Tibial artery (tissue), 4 donors: ENCODE data around the gene CISH.

Experiments used
- DNase-seq, 2 donors: peaks; one replicate each; pipeline ENCODE4 v3.0.0-alpha.2; 2019
- H3K27ac ChIP-seq, 2 donors: fragments of 200-600 bp; sonication (generic) in 1 of 2; 1 replicate in 1 of 2; 2 replicates in 1 of 2; pipeline ENCODE4 v1.5.1; 2018 to 2019; ENCODE audit warnings: mild to moderate bottlenecking in 1 of 2
- H3K27me3 ChIP-seq, 2 donors: fragments of 200-600 bp; sonication (generic) in 1 of 2; one replicate each; pipeline versions ENCODE4 v1.5.1 to v1.6.0; 2016 to 2019
- H3K36me3 ChIP-seq, 3 donors: fragments of 200-600 bp; sonication (generic) in 2 of 3; one replicate each; pipeline ENCODE4 v1.5.1; 2016 to 2019; ENCODE audit warnings: mild to moderate bottlenecking in 2 of 3
- H3K4me1 ChIP-seq, 4 donors: fragments of 200-600 bp; sonication (generic) in 2 of 4; 1 replicate in 3 of 4; 2 replicates in 1 of 4; pipeline ENCODE4 v1.5.1; 2016 to 2019
- H3K4me3 ChIP-seq, 2 donors: fragments of 200-600 bp; sonication (generic) in 1 of 2; 1 replicate in 1 of 2; 2 replicates in 1 of 2; pipeline ENCODE4 v1.5.1; 2018 to 2019; ENCODE audit warnings: mild to moderate bottlenecking in 2 of 2
- H3K9me3 ChIP-seq, 3 donors: fragments of 200-600 bp; sonication (generic) in 1 of 3; one replicate each; pipeline ENCODE4 v1.5.1; 2016 to 2019
- intact Hi-C: fragments of 100-400 bp; cut with DNase I; formaldehyde crosslinking; loops from one replicate; pipeline ENCODE4 v1.15.0; 2023; ENCODE audit warnings: low total_unique reads
- TF ChIP-seq, protein P1 (sequence below), 2 experiments: fragments of 200-600 bp in 1 of 2; fragments of 450-650 bp in 1 of 2; IDR thresholded peaks; one replicate each; pipeline ENCODE4 v1.5.1; 2017 to 2019; ENCODE audit warnings: antibody characterized with exemption in 2 of 2, mild to moderate bottlenecking in 1 of 2, moderate library complexity in 1 of 2

CISH gene

DNA sequence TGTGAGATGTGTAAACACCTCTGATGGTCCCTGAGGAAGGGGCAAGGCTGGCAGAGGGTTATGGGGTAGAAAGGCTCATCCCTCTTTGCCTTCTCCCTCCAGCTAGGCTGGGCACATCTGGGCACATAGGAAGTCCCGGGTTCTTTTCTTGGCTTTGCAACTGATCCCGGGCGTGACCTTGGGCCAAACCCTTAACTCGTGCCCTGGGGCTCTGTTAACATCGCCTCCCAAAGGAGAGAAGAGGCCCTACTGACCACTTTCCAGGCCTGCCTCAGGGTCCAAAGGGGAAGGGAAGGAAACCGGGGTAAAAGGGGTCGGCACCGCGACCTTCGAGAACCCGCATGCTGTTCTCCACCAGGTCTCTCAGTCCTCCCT, 44.6 kb downstream of the CISH start:
- TF ChIP-seq, protein P1, sequence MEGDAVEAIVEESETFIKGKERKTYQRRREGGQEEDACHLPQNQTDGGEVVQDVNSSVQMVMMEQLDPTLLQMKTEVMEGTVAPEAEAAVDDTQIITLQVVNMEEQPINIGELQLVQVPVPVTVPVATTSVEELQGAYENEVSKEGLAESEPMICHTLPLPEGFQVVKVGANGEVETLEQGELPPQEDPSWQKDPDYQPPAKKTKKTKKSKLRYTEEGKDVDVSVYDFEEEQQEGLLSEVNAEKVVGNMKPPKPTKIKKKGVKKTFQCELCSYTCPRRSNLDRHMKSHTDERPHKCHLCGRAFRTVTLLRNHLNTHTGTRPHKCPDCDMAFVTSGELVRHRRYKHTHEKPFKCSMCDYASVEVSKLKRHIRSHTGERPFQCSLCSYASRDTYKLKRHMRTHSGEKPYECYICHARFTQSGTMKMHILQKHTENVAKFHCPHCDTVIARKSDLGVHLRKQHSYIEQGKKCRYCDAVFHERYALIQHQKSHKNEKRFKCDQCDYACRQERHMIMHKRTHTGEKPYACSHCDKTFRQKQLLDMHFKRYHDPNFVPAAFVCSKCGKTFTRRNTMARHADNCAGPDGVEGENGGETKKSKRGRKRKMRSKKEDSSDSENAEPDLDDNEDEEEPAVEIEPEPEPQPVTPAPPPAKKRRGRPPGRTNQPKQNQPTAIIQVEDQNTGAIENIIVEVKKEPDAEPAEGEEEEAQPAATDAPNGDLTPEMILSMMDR (IDR thresholded peaks at IDR 0.05), result no peak
- Histone ChIP-seq H3K4me3 (peak overlapping the region; percentile 67 to 68), H3K9me3 (no peaks in the 10 kb centered on the region), H3K36me3 (peaks cover 0 to 11% (median 0%) of the 10 kb centered on the region in 3 donors), H3K27ac (peak overlapping the region; percentile 78 to 79), H3K27me3 (no peaks in the 10 kb centered on the region), H3K4me1 (peaks cover 0 to 28% (median 22%) of the 10 kb centered on the region in 4 donors)
- intact Hi-C loops, result no loop called here
- no peak for DNase-seq

DNA sequence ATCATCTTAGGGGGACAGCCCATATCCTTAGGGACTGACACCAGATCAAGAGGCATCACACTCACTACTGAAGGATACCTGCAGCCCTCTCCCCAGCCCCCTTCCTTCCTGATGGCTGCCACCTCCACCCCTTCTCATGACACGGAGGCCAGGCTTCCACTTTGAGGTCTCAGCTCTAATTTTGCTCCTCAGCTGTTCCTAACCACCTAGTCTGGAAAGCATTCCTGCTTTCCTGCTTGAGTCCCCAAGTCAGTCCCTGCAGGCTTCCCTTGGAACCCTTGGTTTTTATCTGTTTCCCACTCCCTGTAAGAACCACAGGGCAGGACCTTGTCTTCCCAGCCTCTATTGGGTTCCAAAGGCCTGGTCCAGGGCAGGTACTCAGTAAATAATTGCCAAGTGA, 47.3 kb downstream of the CISH start:
- no peak overlapping the region for H3K27ac ChIP-seq
- no peak overlapping the region for H3K4me3 ChIP-seq
- TF ChIP-seq, protein P1 (IDR thresholded peaks at IDR 0.05), result no peak
- intact Hi-C loops, result no loop called here
- no peak for DNase-seq
- no peaks in the 10 kb centered on the region for H3K9me3 ChIP-seq
- H3K27me3 ChIP-seq, result no peaks in the 10 kb centered on the region
- peaks cover 0 to 24% (median 10%) of the 10 kb centered on the region in 3 donors for H3K36me3 ChIP-seq
- peaks cover 0 to 18% (median 13%) of the 10 kb centered on the region in 4 donors for H3K4me1 ChIP-seq

DNA sequence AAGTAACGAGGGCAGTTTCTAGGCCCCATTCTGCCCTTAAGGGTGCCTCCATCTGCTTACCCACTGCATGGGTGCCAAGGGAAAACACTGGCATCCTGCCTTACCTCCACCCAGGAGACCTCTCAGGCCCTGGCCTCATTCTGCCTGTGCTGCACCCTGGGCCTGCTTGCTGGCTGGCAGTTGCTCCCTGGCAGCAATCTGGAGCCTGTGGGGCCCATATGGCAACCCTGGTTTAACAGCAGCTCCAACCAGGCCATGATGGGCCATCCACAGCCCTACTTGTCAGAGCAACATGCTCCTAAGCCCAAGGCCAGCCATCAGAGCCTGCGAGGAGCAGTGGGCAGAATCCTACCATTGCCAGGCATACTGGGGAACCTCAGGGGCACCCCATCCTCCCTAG, 47.7 kb downstream of the CISH start:
- no peaks in the 10 kb centered on the region for H3K9me3 ChIP-seq
- no peak for DNase-seq
- H3K4me1 ChIP-seq, result peaks cover 0 to 18% (median 13%) of the 10 kb centered on the region in 4 donors
- H3K4me3 ChIP-seq, result no peak overlapping the region
- no peaks in the 10 kb centered on the region for H3K27me3 ChIP-seq
- H3K36me3 ChIP-seq, result peaks cover 0 to 25% (median 10%) of the 10 kb centered on the region in 3 donors
- TF ChIP-seq, protein P1 (IDR thresholded peaks at IDR 0.05), result no peak
- intact Hi-C loops, result no loop called here
- no peak overlapping the region for H3K27ac ChIP-seq

DNA sequence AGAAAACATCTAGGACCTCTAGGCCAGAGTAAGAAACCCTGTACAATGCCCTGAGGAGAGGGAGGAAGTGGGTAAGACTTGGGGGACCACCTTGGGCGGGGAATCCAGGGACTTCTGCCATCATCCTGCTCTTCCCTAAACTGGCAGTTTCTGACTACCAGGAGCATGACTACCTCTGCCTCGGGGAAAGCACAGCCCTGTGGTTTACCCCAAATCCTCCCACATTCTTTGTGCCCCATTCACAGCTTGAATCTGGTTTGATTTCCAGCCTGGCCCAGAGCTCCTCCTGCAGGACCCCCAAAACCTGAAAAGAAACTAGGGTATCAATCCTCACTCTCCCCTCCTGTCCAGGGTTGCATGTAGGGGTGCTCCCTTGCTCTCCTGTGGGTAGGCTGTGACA, 48.7 kb downstream of the CISH start:
- DNase-seq, result no peak
- H3K9me3 ChIP-seq, result no peaks in the 10 kb centered on the region
- intact Hi-C loops, result no loop called here

DNA sequence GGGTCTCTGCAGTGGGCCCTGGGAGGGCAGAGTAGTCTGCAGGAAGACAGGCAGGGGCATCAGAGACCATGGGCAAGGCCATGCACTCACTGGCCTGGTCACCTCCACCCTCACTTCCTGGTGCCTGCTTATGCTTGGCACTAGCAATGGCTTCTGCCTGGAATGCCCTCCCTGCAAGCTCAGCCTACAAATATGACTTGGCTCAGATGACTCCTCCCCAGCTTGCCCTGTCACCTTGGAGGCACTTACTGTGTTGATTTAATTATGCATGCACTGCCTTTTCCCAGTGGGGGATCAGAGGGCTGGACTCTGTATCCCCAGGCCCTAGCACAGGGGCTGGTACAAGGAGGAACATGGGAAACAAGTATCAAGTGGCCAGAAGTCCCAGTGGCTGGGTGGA, 51.9 kb downstream of the CISH start:
- TF ChIP-seq, protein P1 (IDR thresholded peaks at IDR 0.05), result no peak
- peaks cover 0 to 32% (median 10%) of the 10 kb centered on the region in 3 donors for H3K36me3 ChIP-seq
- intact Hi-C loops, result no loop called here
- H3K27ac ChIP-seq, result no peak overlapping the region
- H3K9me3 ChIP-seq, result no peaks in the 10 kb centered on the region
- no peaks in the 10 kb centered on the region for H3K4me1 ChIP-seq
- H3K27me3 ChIP-seq, result peaks cover 0 to 21% of the 10 kb centered on the region in 2 donors
- no peak overlapping the region for H3K4me3 ChIP-seq
- no peak for DNase-seq

More for the DNA sequence above, 48.7 kb downstream of the CISH start:
- Histone ChIP-seq H3K36me3 (peaks cover 0 to 32% (median 10%) of the 10 kb centered on the region in 3 donors), H3K4me3 (no peak overlapping the region), H3K27ac (no peak overlapping the region), H3K4me1 (peaks cover 0 to 11% (median 8%) of the 10 kb centered on the region in 4 donors), H3K27me3 (peaks cover 0 to 2% of the 10 kb centered on the region in 2 donors)
- TF ChIP-seq, protein P1 (IDR thresholded peaks at IDR 0.05), result no peak

DNA sequence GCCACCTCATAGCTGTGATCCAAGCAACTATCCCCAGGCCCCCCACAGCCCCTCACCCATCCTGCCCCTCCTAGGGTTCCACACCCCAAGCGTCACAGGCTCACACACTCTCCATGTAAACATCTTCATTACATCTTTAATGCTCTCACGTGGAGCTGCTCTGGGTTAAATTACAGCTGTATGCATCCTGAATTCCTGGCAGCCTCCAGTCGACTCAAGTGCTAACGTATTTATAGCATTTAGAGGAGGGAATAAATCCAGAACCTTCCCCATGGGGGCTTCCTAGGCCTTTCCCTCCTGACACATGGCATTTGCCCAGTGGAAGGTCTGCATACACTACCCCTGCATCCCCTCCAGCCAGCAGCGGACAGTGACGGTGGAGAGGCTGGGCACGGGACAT, 53.7 kb downstream of the CISH start:
- Histone ChIP-seq H3K9me3 (no peaks in the 10 kb centered on the region), H3K27ac (no peak overlapping the region), H3K36me3 (peaks cover 0 to 21% (median 10%) of the 10 kb centered on the region in 3 donors), H3K4me1 (no peaks in the 10 kb centered on the region), H3K4me3 (no peak overlapping the region), H3K27me3 (peaks cover 0 to 21% of the 10 kb centered on the region in 2 donors)
- DNase-seq, result no peak
- intact Hi-C loops, result no loop called here
- TF ChIP-seq, protein P1 (IDR thresholded peaks at IDR 0.05), result no peak
